ENCODE results near the gene GRAMD2B.

GRAMD2B gene

DNA sequence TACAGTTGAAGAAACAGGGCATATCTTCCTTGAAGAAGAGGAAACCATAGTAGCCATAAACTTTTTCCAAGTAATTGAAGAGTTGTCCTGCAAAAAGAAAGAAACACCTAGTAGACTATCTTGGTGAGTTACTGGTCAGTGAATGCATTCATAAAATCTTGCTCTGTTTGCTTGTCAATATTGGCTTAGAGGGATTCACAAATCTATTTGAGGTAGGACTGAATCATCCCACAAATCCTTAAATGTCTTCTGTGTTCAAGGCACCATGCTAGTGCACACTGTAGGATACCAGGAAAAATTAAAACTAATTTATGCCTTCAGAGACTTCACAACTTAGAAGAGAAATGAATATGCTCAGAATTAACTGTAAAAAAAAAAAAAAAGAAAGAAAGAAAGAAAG is 57.6 kb downstream of the GRAMD2B start:
- no peak for DNase-seq (ENCODE audit: low read depth)

DNA sequence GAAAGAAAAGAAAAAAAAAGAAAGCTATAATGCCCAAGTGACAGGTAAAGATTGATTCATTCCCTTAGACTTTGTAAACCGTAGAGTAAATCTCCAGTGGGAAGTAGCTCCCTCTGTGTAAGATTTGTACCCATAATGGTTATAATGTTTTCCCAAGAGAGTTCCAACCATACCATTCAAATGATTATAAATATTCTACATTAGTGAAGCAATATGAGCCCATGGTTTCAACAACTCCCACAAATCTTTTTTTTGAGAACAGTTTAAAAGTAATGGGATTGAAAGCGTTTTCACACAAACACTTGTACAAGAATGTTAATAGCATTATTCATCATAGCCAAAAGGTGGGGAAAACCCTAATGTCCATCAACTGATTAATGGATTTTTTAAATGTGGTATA is 58.0 kb downstream of the GRAMD2B start:
- DNase-seq (ENCODE audit: low read depth): peak; percentile 72

DNA sequence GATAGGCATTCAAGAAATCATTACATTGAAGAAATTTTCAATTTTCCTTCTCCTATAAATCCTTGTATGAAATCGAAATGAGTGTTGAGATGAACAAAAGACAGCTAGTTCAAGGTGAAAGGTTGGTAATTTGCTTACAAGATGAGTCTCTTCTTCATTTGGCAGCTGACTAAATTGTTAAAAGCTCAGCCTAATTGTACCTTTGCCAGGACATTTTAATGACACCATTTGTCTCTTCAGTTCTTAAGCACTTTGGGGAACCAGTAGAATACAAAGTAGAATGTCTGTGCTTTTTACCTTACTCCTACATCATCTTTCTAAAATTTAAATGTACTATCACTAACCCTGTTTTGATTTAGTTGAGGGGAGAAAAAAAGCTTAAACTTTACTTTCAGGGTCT is 59.4 kb downstream of the GRAMD2B start:
- DNase-seq (ENCODE audit: low read depth): no peak

DNA sequence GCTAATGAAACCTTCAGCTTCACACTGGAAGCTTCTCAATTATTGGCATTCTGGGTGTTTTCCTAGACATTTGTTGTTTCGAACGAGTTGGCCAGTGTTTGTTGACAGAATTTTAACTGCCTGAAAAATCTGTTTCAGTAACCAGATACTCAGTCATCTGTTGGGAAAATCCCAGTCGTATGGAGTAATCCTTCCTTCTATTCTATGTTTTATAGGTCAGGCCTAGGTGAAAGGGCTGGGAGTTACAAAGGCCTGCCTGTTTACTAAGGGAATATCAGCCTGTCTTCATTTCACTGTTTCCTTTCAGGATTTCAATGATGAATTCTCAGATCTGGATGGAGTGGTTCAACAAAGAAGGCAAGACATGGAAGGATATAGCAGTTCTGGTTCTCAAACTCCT is 59.9 kb downstream of the GRAMD2B start:
- peak; percentile 77 for DNase-seq (ENCODE audit: low read depth)

DNA sequence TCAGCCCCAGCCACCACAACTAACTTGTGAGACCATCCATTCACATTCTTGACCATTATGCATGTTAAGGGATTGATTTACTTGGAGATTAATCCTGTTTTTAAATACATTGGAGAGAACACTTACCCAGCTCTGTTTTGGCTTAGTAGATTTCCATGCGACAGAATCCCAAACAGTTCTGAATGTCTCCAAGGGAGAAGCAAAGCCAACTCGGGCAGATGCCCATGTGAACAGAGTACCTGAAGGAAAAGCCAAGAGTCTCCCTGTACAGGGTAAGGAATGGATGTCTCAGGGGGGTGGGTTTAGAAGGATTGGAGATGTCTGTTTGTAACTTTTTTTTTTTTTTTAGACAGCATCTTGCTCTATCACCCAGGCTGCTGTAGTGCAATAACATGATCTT is 61.0 kb downstream of the GRAMD2B start:
- no peak for DNase-seq (ENCODE audit: low read depth)

DNA sequence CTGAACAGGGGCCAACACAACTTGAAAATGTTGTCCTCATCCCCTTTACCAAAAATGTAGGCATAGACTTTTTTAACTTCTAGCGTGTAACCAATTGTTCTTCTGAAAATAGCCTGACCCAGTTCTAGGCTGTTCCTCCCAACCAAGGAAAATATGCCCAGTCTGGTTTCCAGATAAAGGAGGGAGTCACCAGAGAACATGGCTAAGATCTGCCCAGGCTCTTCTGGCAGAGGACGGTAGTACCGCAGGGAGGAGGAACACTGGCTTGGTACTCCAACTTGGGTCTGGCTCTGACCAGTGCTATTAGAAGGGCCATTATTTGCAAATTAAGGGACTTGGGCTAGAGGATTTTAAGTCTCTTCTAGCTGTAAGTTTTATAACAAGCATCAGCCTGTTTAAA is 63.1 kb downstream of the GRAMD2B start:
- no peak for DNase-seq (ENCODE audit: low read depth)

DNA sequence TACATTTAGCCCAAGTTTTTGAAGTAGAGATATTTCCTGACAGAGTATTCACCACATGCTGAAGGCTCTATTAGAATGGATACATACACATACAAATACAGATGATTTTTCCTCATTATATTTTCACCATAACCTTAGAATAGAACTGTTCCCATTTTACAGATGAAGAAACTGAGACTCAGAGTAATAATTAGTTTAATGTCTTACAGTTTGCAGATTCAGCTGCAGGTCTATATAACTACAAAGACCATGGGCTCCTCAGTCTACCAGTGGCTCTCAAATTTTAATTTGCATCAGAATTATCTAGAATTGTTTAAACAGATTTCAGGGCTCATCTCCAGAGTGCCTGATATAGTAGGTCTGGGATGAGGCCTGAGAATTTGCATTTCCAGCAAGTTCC is 64.4 kb downstream of the GRAMD2B start:
- DNase-seq (ENCODE audit: low read depth): no peak

DNA sequence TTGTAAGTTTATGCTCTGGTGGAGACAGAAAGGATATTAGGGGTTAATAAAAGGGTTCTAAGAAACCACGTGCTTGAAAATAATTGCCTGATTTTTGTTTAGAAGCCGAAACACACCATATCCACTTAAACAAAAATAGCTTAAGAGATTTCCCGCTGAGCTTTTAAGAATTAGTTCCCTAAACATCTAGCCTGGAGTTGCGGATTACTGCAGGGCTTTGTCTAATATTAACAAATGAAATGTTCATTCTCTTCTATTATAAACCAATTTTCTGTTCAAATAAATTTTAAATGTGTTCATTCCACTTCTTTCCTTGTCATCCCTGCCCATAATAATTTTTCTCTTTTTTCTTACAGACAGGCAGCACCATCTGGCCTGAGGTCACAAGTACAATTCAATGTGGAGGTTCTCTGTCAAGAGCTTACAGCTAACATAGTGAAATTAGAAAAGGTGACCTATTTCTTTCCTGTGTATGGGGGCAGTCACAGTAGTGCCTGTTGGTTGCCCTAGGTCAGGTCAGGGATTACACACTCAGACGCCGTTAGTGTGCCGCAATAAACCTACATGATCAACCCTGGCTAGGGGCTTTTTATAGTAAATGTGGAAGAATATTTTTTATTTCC is 65.3 kb downstream of the GRAMD2B start:
- DNase-seq (ENCODE audit: low read depth): no peak

DNA sequence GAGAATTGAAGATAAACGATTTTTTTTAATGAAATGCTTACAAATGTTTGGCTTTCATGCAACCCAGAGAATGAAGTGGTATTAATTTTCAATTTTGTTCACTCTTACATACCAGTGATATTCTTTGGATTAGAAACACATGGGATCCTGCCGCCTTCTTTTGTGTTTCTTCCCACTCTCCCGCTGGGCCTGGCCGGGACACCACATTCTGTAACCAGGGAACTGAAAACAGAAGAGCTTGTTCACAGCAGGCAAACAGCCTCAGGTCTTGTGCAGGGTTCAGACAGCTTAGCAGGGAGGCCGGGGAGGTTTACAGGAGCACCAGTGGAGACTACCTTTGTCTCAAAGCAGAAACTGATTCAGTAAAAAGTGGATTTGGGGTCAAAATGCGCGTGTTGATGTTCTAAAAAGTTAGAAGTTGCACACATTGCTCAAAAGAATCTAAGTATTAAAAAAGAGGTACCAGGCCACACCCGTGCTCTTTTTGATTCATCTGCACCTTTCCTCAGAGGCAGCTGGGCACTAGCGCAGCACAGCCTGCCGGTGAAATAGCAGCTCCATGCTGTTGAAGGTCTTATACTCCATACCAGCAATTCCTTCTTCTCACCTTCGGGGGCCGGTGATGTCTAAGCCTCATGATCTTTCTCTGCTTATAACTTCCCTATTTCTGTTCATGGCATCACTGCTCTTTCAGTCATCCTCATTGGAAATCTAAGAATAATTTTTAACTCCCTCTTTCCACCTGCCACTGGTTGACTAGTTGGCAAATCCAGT is 67.1 kb downstream of the GRAMD2B start:
- DNase-seq (ENCODE audit: low read depth): peak; percentile 46

DNA sequence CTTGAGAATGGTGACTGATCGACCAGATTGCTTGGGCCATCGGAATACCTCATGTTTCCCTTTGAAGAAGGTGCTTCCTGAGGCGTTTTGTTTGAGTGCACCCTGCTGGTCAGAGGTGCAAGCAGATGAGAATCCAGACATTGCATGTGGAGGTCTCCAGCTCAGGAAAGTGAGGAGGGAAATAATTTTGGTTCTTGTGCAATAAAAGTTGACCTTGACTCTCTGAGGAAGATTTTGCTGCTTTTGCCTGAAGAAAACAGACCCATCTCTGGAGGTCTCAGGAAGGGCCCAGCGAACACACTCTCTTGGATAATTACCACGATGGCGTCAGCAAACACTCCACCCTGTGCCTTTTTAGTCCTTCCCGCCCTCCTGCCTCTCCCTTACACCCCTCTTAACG is 69.7 kb downstream of the GRAMD2B start:
- peak; percentile 39 for DNase-seq (ENCODE audit: low read depth)

DNA sequence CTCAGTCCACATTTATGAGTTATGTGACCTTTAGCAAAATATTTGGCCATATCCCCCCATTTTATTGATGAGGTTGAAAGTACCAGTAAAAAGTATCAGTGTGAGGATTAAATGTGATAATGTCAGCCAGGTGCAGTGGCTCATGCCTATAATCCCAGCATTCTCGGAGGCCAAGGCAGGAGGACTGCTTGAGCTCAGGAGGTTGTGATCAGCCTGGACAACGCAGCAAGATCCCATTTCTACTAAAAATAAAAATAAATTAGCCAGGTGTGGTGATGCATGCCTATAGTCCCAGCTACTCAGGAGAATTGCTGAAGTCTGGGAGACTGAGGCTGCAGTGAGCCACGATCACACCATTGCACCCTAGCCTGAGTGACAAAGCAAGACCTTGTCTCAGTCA is 71.2 kb downstream of the GRAMD2B start:
- DNase-seq (ENCODE audit: low read depth): no peak

DNA sequence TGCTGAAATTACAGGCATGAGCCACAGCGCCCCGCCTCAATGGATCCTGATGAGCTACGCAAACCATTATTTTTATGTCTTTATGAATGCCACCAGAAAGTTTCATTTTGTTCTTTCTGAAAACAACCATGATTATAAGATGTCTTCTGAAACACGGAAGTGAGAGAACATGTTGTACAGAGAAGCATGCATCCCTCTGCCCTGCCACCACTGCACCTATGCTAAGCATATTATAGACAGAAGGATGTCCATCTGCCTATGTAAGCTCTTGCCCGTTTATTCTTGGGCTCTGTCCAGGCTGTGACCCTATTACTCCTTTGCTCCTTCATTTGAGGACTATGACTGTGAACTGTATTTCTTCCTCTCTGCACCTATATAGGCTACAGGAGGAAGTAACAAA is 74.3 kb downstream of the GRAMD2B start:
- no peak for DNase-seq (ENCODE audit: low read depth)

DNA sequence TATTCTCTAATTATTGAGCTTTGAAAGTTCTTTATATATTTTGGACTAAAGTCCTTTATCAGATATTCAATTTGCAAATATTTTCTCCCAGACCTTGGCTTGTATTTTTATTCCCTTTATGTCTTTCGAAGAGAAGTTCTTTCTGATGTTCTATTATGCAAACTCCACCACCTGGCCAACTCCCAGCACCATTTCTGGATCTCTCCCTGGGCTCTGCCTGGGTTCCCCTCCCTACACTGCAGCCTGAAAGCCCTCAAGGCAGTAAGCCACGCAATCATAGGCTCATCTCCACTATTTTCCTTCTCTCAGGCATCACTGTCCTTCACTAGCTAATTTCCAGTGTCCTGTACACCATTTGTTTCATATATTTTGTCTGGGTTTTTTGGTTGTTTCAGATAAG is 76.1 kb downstream of the GRAMD2B start:
- DNase-seq (ENCODE audit: low read depth): no peak

DNA sequence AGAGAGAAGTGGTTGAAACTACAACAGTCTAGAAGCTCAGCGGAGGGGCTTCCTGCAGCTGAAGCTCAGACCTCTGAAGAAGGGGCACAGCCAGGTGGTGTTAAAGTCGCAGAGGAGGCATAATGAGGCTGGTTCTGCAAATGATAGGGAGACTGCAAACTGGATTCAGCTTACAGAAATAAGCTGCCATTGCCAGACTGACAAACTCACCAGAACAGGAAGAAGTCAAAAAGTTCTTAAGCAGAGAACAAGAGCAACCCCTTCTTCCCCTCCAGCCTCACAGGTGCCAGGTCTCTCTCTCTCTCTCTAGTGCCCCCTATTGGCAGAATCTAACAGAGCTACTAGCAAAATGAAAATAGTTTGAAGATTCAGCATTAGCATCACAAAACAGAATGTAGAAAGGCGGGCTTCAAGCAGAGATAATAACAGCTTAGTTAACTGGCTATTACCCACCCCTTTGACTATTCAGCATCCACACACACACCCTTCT is 76.7 kb downstream of the GRAMD2B start:
- peak; percentile 29 for DNase-seq (ENCODE audit: low read depth)

DNA sequence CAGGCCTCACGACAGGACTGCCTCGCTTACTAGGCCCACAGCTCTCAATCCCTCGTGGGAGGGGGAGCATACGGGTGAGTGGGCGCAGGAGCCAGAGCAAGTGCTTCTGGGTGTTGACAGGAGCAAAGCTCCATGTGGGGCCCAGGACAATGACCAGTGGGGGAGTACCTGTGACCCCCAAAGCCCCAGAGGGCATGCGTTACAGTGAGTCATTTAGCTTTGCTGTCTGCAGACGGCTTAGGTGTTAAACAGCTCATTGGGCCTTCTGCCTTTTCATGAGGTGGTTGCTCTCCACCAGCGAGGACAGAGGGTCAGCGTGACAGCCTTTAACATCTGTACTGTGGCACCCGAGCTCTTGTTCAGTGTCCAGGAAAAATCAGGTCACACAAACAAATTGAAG is 78.2 kb downstream of the GRAMD2B start:
- no peak for DNase-seq (ENCODE audit: low read depth)

DNA sequence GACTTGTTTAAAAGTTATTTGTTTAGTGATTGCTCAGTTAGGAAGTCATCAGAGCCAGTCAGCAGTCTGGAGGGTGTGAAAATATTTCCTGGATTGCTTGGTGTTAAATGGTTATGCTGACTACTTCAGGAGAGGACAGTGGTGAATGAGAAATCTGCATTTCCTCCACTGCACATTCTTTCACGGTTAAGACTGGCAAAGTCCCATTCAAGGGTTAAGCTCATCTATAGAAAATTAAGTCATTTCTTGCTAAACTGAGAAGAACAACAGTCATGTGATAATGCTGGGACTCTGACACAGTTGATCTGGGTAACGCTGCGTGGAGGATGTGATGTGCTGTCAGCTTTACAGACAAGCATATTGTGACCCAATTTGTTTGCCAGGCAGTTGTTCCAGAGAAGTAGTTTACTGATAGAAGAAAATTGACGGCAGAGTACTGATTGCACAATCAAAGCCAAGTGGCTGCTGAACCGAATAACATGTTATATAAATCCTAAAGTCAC is 80.4 kb downstream of the GRAMD2B start:
- peak; percentile 85 for DNase-seq (ENCODE audit: low read depth)

DNA sequence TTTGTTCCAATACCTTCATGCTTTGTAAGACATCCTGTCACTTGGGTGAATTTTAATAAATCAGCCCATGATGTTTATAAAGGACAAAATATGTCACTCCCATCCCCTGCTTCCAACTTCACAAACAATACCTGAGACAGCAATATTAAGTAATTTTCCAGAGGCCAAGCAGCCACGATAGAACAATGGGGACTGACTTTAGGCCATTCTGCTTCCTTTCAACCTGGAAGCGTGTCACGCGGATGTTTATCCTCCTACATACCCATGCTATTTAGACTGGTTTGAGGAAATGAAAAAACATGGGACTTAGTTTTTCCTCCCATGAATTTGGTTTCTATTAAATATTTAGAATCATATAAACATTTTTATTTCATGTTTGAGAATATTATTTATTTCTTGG is 82.9 kb downstream of the GRAMD2B start:
- DNase-seq (ENCODE audit: low read depth): no peak

DNA sequence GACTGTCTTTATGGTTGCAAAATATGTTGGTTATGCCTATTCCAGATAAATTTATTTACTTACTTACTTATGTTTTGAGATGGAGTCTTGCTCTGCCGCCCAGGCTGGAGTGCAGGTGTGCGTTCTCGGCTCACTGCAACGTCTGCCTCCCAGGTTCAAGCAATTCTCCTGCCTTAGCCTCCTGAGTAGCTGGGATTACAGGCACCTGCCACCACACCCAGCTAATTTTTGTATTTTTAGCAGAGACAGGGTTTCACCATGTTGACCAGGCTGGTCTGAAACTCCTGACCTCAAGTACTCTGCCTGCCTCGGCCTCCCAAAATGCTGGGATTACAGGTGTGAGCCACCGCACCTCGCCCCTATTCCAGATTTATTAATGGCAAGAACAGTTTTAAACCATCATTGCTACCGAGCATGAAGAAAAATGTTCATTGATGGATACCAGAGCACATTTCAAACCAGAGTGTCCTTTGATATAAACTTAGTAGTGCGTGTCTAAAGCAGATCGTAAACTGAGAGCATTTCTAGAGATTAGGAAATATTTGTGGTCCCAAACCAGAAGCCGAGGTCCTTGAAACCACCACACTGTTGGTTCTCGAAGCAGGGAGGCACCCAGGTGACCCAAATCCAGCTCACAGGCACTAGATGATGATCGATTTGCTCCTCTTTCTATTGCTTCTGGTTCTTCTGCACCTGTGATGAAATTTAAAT is 85.2 kb downstream of the GRAMD2B start:
- no peak for DNase-seq (ENCODE audit: low read depth)

DNA sequence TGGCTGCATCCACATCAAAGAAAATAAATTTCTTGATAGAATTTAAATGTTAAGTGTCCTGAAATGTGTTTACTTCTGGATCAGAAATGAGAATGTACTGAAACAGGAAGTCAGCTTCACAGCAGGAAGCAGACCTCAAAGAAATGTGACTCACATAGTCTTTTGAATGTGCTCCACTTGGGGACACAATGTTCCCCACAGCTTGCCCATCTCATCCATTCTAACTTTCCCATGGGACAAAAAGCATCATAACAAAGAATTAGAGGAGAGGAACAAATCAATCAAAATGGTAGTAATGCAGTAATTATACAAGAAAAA is 85.7 kb downstream of the GRAMD2B start:
- DNase-seq (ENCODE audit: low read depth): peak; percentile 70

DNA sequence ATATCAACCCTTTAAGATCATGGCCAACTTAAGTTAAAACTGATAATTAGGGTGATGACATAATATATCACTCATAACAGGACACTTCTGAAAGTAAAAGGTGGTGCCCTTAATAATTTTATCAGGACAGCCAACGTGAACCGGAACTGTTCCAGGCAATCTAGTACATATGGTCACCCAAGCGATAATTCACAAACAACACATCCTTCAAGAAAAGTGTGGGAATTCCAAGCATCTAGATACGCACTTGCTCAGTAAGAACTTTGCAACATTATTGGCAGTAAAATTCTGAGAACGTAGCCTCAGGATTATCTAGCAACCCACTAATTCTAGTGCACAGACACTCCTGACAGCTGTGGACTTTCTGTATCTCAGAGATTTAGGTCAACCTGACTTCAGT is 86.1 kb downstream of the GRAMD2B start:
- peak; percentile 24 for DNase-seq (ENCODE audit: low read depth)

DNA sequence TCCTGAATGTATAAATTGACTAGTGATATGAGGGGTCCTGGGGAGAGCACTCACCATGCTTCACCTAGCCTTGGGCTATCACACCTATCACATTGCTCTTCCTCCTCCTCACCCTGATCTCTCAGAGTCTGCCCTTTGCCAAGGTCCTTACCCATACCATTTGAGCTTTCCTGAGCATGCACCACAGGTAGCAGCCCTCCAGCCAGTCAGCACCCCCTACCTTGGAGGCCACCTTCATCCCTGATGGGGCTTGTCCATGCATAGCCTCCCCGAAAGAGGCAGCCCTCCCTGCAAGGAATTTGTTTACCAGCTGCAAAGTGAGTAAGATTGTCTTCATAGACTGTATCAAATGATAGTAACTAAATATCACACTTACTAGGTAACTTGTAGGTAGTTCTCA is 88.8 kb downstream of the GRAMD2B start:
- DNase-seq (ENCODE audit: low read depth): no peak

DNA sequence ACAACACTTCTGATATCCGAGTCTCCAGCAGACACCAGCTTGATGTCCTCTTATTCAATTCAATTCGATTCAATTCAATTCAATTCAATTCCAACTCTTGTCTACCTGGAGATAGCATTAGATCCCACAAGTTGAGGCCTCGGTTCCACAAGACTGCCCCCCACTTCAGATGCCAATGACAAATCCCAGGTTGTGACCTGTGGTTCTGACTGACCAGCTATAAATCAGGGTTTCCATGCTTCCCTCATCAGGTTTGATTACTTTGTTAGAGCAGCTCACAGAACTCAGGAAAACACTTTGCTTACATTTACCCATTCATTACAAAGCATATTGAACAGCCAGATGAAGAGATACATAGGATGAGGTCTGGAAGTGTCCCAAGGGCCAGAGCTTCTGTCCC is 89.2 kb downstream of the GRAMD2B start:
- no peak for DNase-seq (ENCODE audit: low read depth)

DNA sequence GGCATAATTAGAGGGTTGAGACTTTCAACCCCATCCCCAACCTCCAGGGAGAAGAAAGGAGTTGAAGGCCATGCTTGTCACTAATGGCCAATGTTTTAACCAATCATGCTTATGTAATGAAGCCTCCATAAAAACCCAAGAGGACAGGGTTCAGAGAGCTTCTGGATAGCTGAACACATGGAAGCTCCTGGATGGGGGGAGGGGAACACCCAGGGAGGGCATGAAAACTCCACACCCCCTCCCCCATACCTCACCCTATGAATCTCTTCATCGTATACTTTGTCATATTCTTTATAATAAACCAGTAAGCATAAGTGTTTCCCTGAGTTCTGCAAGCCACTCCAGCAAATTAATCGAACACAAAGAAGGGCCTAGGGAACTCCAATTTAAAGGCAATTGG is 90.1 kb downstream of the GRAMD2B start:
- DNase-seq (ENCODE audit: low read depth): no peak

Data from iris pigment epithelial cell (primary cell).